ENCODE results near the gene LRRC8D. TPM values are rescaled to one million over a fixed set of nuclear protein-coding genes. Genes with fewer than 3 reads are reported as not detected.

Gene LRRC8D
- polyA plus RNA-seq, 12 donors, result 6.5 to 12.3 (median 8.4) TPM; not detected in 1

DNA sequence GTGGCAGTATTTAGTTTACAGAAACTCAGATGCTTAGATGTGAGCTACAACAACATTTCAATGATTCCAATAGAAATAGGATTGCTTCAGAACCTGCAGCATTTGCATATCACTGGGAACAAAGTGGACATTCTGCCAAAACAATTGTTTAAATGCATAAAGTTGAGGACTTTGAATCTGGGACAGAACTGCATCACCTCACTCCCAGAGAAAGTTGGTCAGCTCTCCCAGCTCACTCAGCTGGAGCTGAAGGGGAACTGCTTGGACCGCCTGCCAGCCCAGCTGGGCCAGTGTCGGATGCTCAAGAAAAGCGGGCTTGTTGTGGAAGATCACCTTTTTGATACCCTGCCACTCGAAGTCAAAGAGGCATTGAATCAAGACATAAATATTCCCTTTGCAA lies 114.4 kb downstream of the LRRC8D start:
- DNase-seq, result no peak

DNA sequence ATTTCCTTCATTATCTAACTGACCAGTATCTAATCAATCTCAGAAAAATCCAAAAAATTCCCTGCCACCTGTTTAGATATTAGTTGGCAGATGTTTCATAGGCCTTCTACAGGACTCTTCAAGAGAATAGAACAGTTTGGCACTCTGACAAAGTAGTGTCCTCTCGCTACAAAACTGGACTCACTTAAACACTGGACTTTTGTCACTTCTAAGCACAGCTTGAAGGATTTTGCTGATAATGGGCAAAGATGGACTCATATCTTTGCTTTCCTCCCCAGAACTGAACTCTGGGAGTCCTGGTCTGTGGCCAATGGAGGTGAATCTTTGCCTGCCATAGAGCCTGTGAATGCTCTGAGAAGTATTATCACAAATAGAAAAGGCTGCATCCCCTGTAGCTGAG lies 115.9 kb downstream of the LRRC8D start:
- no peak for DNase-seq

DNA sequence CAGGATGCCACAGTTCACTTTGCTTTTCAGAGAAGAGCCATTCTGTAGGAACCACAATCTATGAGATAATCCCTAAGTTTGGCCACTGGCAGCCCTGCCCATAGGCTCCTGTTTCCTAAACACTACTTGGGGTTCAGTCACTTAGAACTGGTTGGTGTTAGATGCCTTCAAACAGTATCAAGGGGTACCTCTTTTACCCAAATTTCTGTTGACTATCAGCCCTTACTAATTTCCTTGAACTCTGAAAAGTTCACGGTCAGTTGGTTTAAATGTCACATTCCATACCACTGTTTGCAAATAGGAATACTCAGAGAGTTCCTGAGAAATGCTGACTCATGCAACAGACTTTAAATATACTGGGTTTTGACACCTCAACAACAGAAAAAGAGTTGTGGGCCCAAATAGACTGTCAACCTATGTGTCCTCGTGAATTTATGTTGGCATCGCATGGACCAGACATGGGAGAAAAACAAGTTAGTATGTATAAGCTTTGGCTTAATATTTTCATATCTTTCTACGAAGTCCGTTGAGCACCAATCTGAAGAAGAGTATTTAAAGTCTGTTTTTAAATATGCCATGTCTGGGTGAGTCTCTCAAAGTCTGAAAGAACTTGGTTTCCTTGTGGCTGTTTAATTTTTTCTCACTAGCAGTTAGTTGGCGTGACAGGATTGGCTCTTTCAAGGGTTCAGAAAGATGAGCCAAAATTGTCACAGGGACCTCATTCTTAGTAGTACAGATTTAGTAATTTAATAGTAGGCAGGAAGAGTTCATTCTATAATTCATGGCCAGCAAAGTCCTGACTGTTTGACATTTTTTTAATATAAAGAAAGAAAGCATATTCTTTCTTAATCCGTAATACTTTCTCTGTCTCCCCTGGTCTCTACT lies 117.6 kb downstream of the LRRC8D start:
- no peak for DNase-seq

DNA sequence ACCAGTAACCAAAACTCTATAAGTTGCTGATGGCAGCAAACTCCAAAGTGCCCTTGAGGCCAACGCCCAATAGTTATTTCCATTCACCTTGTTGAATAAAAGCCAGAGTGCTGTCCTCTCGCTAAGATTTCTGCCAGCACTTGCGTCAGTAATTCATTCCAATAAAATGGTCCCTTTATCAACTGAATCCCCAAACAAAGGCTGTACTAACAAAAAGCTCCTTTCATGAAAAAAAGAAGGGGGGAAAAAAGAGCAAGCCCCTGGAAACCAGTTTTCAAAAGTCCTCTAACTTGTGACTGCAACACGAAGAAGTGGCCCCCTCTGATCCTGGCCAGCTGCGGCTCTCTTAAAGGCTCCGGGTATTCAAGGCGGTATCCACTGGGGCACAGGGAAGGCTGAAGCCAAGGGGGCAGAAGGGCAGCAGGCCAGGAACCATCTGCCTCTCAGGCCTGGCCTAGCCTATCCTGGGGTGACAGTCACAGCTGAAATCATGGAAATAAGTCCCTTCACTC lies 118.3 kb downstream of the LRRC8D start:
- DNase-seq, result no peak

DNA sequence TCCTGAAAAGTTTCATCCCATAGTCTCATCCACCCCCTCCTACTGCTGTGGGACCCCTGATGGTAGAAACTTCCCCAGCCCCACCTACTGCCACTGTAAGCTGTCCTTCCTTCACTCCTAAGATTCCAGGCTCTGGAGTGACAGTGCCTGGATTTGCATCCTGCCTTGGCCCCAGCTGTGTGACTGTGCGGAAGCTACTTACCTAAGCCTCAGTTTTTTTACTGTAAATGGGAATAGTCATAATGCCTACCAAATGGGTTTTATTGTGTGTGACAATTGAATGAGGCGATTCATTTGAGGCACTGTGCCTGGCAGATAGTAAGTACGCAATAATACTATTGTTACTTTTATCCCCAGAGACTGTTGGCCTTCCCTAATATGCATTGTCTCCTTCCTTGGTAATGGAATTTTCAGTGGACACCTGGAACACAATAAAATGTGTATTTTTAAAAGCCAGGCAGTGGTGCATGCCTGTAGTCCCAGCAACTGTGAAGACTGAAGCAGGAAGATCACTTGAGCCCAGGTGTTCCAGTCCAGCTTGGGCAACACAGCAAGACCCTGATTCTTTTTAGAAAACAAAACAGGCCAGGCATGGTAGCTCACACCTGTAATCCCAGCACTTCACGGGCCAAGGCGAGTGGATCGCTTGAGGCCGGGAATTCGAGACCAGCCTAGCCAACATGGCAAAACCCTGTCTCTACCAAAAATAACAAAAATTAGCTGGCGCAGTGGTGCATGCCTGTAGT lies 119.0 kb downstream of the LRRC8D start:
- no peak for DNase-seq

DNA sequence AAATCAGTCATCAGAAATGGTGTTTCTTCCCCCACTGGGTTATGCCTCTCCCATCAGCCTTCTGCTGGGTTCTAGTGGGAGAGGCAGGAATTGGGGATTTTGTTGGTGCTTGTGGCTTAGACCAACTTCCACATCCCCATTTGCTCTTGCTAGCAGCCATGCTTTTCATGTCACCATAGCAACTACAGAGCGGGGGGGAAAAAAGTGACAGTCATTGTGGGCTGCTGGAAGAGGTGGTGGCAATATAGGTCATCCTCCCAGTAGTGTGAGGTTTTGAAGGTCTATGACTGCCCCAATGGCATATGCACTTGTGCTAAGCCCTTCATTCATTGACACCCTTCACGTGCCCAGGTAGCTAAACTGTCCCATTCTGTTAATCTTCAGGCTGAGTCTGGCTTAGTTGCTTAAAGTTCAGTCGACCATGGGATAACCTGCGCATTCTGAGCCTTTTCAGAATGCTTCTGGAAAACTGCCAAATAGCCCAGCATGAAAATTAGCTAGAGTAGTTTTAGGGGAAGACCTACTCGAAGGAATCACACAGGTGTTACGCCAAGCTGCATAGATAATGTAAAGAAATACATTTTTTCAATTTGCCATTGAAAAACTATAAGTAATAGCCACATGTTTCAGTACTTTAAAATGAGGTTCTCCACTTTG lies 120.4 kb downstream of the LRRC8D start:
- no peak for DNase-seq

DNA sequence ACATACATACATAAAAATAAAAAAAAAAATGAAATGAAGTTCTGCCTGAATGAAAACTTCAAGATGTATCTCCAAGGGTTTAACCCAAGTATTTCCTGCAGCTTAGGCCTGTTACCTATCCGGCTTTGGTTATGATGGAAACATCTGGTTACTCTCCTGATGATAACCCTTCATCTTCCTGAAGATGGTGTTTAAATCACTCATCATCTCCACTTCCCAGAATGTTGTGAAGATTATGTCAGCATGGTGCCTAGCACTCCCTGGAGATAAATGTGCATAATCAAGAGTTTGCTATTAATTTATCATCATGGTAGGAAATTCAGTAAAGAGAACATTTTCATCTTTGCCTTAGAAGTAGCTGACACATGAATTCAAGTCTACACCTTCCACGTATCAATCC lies 121.2 kb downstream of the LRRC8D start:
- no peak for DNase-seq

DNA sequence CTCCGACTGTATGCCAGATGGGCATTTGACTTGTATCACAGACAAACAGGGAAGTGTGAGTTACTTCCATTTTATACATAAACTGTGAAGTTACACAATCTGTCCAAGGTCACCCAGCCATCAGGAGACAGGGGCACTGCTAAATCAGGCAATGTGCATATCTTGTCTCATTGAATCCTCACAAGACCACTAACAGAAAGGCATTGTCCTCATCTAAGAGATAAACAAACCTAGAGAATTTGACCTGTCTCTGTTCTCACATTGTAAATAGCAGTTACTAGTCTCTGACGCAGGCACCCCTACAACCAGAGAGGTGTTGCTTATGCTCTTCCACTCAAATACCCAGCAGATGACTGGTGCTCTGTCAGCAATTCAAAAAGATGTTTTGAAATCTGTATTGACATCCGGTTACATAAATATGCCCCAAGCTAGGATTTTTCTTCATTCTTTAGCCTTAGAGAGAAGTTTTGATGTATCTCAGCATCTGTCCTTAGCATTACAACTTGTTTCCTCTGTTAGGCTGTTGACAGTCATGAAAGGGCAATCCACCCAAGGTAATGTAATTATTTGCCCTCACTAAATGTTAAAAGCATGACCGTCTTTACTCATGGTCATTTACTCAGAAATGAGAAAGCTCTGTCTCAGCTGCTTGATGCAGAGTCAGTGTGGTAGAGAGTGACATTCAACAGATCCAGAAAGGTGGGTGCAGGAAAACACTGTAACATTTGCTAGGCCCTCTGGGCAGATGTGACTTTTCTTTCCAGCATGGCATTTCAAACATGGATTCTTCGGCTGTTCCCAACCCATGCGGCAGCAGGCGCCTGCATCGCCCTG lies 122.2 kb downstream of the LRRC8D start:
- DNase-seq, result no peak

DNA sequence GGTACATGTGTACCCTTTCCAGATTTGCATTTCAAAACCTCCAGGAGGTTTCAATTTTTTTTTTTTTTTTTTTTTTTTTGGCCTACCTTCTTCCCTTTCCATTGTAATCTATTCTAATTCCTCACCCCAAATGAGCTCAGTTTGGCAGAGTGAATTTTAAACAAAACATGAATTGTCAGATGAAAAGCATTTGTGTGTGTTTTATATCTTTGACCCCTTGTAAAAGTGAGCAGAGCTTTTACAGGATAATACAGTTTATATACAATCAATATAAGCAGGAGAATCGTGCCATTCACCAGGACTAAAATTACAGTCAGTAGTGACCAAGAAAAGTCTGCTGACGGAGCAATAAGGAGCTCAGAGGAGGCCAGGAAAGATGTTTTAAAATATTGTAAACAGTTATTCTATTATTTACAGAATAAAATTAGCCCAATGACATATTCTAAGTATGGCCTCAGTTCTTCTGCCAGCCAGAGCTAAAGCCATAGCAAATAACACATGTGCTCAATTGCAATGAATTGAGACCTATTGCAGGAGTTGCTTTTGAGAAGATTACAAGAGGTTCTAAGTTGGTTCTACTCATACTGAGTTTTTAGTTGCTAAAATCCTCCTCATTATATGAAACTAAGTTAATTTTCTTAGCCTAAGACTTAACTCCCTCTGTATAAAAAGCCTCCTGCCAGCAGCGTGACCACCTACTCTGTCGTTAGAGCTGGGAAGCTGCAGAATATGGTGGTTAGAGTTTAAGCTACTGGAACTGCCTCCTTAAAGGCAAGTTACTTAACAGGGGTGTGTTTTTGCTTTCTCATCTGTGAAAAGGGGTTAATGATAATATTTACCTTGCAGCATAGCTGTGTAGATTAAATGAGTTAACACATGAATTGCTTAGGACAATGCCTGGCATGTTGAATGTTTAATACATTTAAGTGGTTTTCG lies 123.3 kb downstream of the LRRC8D start:
- DNase-seq, result no peak

DNA sequence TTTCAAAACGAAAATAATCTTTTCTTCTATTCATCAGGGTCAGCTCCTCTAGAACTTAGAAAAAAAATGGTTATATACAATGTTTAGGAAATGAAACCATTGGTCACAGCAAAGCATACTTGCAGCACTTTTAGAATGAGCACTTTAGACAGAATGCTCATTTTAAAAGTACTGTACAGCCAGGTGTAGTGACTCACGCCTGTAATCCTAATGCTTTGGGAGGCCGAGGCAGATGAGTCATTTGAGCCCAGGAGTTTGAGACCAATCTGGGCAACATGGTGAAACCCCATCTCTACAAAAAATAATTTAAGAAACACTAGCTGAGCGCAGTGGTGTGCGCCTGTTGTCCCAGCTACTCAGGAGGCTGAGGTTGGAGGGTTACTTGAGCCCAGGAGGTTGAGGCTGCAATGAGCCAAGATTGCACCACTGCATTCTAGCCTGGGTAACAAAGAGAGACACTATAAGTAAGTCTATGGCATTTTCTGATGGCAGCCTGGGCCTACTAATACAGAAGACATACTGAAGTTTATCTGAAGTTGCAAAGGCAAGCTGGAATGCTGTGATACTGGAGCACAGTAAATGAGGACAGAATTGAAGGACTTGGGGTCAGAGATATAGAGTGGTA lies 125.1 kb downstream of the LRRC8D start:
- no peak for DNase-seq

DNA sequence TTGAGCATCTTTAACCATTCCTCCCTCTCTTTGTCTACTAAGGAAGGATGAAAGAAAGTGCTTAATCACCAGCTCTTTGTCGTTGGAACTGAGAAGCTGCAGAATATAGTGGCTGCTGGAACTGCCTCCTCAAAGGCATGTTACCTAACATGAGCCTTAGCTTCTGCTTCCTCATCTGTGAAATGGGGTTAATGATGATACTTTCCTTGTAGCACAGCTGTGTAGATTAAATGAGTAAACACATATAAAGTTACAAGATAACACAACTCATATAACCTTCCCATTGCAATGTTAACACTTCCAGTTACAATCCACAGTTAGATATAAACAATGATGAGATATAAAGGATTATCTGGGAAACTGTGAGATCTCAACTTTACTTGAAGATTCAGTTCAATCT lies 125.7 kb downstream of the LRRC8D start:
- DNase-seq, result no peak

DNA sequence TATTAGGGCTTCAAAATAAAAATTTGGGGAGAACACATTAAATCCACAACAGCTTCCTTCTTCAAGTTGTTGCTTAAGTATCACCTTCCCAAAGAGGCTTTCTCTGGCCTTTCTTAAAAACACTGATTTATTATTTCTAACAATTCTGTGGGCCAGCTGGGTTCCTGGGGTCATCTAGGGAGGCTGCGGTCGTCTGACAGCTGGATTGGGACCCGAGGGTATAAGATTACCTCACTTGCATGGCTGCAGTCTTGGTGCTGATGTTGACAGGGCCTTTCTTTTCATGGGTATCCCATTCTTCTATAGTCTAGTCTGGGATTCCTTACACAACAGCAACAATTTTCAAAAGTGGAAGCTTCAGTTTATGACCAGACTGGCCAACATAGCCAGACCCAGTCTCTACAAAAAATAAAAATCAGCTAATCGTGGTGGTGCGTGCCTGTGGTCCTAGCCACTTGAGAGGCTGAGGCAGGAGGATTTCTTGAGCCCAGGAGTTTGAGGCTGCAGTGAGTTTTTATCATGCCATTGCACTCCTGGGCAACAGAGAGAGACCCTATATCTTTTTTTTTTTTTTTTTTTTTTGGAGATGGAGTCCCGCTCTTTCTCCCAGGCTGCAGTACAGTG lies 128.0 kb downstream of the LRRC8D start:
- no peak for DNase-seq

DNA sequence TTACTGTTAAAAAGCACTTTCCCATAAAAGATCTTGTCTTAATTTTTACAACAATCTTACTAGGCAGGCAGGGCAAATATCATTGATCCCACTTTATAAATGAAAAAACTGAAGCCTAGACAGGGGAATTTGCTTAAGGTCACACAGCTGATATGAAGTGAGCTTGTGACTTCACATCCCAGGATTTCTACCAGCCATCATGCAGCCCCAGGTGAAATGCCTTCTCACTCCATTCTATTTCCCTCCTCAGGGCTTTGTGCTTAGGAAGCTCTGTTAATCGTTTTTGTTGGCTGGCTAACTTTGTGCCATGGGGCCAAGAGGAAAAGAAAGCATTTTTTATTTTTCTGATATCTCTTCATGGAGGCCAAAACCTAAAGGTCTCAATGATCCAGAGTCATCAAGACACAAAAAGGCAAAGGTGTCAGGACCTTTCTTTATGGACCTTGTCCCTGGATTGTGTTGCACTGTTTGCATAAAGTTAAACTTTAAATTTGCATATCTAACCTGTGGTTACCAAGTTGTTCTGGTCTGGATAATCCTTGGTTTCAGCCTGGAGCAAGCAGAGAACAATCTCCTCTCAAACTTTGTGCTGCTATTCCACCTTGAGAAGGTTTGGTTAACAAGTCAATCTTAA lies 129.3 kb downstream of the LRRC8D start:
- no peak for DNase-seq

DNA sequence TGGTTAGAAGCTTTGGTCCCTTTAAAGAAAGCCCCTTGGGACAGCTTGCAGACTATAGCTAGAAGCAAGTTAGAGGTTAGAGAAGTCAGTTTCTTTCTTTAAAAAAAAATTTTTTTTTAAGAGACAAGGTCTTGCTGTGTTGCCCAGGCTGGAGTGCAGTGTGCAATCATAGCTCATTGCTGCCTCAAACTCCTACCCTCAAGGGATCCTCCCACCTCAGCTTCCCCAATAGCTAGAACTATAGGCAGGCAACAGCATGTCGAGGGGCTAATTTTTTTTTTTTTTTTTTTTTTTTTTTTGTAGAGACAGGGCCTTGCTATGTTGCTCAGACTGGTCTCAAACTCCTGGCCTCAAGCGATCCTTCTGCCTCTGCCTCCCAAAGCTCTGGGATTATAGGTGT lies 129.9 kb downstream of the LRRC8D start:
- no peak for DNase-seq

DNA sequence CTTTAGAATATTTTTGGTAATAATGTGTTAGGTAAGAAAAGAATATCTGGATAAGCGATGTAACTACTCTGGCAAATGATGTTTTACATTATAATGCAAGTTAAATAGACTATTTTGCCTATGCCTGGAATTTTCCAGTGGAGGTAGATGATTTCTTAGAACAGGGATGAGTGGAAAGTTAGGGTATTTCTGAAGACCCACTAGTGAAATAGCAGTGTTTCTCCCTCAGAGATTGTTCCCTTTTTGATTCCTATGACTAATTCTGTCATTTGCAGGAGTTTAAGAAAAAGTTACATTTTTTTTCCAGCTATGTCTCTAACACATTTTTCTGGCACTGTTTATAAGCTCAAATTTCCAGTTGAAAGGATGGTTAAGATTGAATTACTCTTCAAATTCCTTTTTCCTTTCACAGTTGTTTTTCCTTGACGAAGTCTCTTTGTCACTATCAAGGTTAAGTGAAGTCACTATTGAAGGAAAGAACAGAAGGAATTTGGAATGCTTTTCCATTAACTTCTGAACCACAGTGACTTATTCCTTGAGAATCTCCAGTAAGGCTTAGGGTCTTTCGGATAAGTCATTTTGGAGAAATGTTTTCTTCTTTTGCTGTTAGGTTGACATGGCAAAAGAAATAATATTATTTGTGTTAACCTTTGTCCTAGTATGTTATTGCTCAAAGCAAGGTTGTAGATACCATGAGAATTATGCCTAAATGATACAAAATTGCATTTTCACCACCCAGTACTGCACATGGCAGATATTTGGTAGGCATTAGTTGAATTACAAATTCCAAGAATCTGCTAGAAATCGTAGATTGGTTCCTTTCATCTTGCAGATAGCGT lies 131.2 kb downstream of the LRRC8D start:
- DNase-seq, result no peak

DNA sequence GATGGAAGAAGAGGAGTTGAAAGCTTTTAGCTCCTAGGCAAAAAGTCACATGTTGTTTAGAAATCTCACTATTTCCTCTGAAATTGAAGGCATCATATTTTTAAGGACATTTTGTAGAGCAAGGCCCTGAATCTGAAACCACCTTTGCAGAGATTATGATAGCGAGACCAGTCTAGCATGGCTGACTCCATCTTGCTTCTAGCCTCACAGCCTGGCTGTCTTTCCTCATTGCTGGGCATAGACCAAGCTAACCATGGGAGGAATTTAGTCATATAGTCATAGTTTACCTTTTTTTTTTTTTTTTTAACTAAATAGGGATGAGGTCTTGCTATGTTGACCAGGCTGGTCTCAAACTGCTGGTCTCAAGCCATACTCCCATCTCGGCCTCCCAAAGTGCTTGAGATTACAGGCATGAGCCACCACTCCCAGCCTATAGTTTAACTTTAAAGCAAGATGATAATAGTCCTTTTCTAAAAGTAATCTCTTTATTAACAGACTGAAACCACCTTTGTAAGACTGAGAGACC lies 131.8 kb downstream of the LRRC8D start:
- no peak for DNase-seq

DNA sequence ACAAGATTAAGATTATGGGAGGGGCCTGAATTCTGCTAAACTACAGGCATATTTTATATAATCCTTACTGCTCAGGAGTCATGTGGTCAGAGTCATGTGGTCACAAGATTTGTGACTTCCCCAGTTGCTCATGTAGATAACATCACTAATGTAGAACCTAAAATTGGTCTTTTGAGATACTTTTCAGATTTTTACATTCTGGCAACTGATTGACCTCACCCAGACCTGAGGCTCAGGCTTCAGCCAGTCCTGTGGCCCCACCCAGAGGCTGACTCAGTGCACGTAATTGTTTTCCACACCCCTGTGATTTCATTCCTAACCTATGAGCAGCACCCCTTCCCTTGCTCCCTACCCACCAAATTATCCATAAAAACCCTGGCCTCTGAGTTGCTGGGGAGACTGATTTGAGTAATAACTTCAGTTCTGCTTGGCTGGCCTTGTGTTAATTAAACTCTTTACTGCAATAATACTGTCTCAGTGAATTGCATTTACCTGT lies 132.3 kb downstream of the LRRC8D start:
- DNase-seq, result no peak

Measured in muscle of arm (tissue), 12 donors.